ENCODE measurements around the gene PSORS1C1.

GRCh38 chr6:31094389-31094881 is 20.2 kb upstream of the PSORS1C1 start:
- TF ChIP-seq CTCF (IDR thresholded peaks at IDR 0.05; ENCODE audit: low read depth, low read length), result no peak
- TF ChIP-seq POLR2A (IDR thresholded peaks at IDR 0.05; ENCODE audit: extremely low read depth, insufficient read length), result no peak
- TF ChIP-seq, protein P1, sequence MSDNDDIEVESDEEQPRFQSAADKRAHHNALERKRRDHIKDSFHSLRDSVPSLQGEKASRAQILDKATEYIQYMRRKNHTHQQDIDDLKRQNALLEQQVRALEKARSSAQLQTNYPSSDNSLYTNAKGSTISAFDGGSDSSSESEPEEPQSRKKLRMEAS (IDR thresholded peaks at IDR 0.05; ENCODE audit: low read depth, low read length), result no peak
